H9 (cell line): Measurements from ENCODE around the gene GDI2. TPM values are rescaled to one million over a fixed set of nuclear protein-coding genes. Genes with fewer than 3 reads are reported as not detected.

Source experiments
- DNase-seq: peaks from one replicate; pipeline ENCODE4 v3.0.0-alpha.2; 2017
- H2AFZ ChIP-seq: one replicate; pipeline ENCODE4 v1.6.1; 2013; ENCODE audit warnings: mild to moderate bottlenecking, low read length, control low read depth, moderate library complexity
- H2AK5ac ChIP-seq: 2 replicates; pipeline ENCODE4 v1.6.1; 2013; ENCODE audit warnings: low read length, control low read depth, mixed read lengths; ENCODE audit not compliant: insufficient read length
- H2BK120ac ChIP-seq: one replicate; pipeline ENCODE4 v1.6.1; 2013; ENCODE audit warnings: low read depth, mild to moderate bottlenecking, low read length, control low read depth, inconsistent platforms; ENCODE audit not compliant: poor library complexity, severe bottlenecking
- H2BK12ac ChIP-seq: 2 replicates; pipeline ENCODE4 v1.6.1; 2013; ENCODE audit warnings: low read length, control low read depth, mixed read lengths, low read depth; ENCODE audit not compliant: insufficient read length
- H2BK15ac ChIP-seq: 2 replicates; pipeline ENCODE4 v1.6.1; 2013; ENCODE audit warnings: low read depth, low read length, control low read depth
- H2BK20ac ChIP-seq: one replicate; pipeline ENCODE4 v1.6.1; 2013; ENCODE audit warnings: low read depth, mild to moderate bottlenecking, low read length, control low read depth, inconsistent platforms; ENCODE audit not compliant: poor library complexity, severe bottlenecking
- H2BK5ac ChIP-seq: 2 replicates; pipeline ENCODE4 v1.6.1; 2013; ENCODE audit warnings: low read length, control low read depth, mixed read lengths; ENCODE audit not compliant: insufficient read length
- H3K14ac ChIP-seq: 2 replicates; pipeline ENCODE4 v1.6.1; 2013; ENCODE audit warnings: low read length, control low read depth; ENCODE audit not compliant: insufficient read depth
- H3K18ac ChIP-seq: 2 replicates; pipeline ENCODE4 v1.6.1; 2013; ENCODE audit warnings: low read depth, mild to moderate bottlenecking, mixed read lengths, low read length, control low read depth; ENCODE audit not compliant: insufficient read length
- H3K23ac ChIP-seq: 2 replicates; pipeline ENCODE4 v1.6.1; 2013; ENCODE audit warnings: low read length, control low read depth, mixed read lengths, low read depth; ENCODE audit not compliant: insufficient read length
- H3K23me2 ChIP-seq: 2 replicates; pipeline ENCODE4 v1.6.1; 2013; ENCODE audit warnings: low read depth, mild to moderate bottlenecking, mixed read lengths, low read length, control low read depth; ENCODE audit not compliant: insufficient read length, poor library complexity, severe bottlenecking
- H3K27ac ChIP-seq: 2 replicates; pipeline ENCODE4 v1.5.1; 2013; ENCODE audit warnings: low read length, control low read depth, mixed read lengths, low read depth; ENCODE audit not compliant: insufficient read length
- H3K27me3 ChIP-seq: 2 replicates; pipeline ENCODE4 v1.6.1; 2013; ENCODE audit warnings: low read length, control low read depth, inconsistent platforms; ENCODE audit not compliant: insufficient read depth
- H3K4ac ChIP-seq: 2 replicates; pipeline ENCODE4 v1.6.1; 2013; ENCODE audit warnings: low read depth, mild to moderate bottlenecking, control low read depth, inconsistent platforms, low read length, moderate library complexity
- H3K4me1 ChIP-seq: 2 replicates; pipeline ENCODE4 v1.6.1; 2013; ENCODE audit warnings: low read length, control low read depth, inconsistent platforms; ENCODE audit not compliant: insufficient read depth
- H3K4me2 ChIP-seq: 2 replicates; pipeline ENCODE4 v1.6.1; 2013; ENCODE audit warnings: low read length, control low read depth, mixed read lengths; ENCODE audit not compliant: insufficient read length, insufficient read depth
- H3K56ac ChIP-seq: 2 replicates; pipeline ENCODE4 v1.6.1; 2013; ENCODE audit warnings: low read depth, mild to moderate bottlenecking, mixed read lengths, low read length, control low read depth; ENCODE audit not compliant: insufficient read length
- H3K79me1 ChIP-seq: 2 replicates; pipeline ENCODE4 v1.6.1; 2013; ENCODE audit warnings: low read depth, mild to moderate bottlenecking, moderate library complexity, low read length, control low read depth, inconsistent platforms; ENCODE audit not compliant: insufficient read depth, poor library complexity, severe bottlenecking
- H3K79me2 ChIP-seq: 2 replicates; pipeline ENCODE4 v1.6.1; 2013; ENCODE audit warnings: low read length, control low read depth, inconsistent platforms; ENCODE audit not compliant: insufficient read depth
- H3K9ac ChIP-seq: 2 replicates; pipeline ENCODE4 v1.6.1; 2013; ENCODE audit warnings: low read length, control low read depth, mixed read lengths; ENCODE audit not compliant: insufficient read length; ENCODE audit errors: extremely low read depth
- H3K9me3 ChIP-seq: one replicate; pipeline ENCODE4 v1.6.1; 2013; ENCODE audit warnings: low read depth, low read length, inconsistent platforms; ENCODE audit not compliant: control insufficient read depth
- H3T11ph ChIP-seq: one replicate; pipeline ENCODE4 v1.6.1; 2013; ENCODE audit warnings: mild to moderate bottlenecking, low read length, control low read depth, inconsistent platforms
- H4K20me1 ChIP-seq: one replicate; pipeline ENCODE4 v1.6.1; 2013; ENCODE audit not compliant: control insufficient read depth, insufficient read length, insufficient read depth
- H4K5ac ChIP-seq: 2 replicates; pipeline ENCODE4 v1.6.1; 2013; ENCODE audit warnings: low read depth, mild to moderate bottlenecking, mixed read lengths, low read length, control low read depth; ENCODE audit not compliant: insufficient read length
- H4K8ac ChIP-seq: replicated peaks from 2 replicates; pipeline ENCODE4 v1.6.1; 2013; ENCODE audit warnings: low read length, control low read depth, mixed read lengths, low read depth; ENCODE audit not compliant: insufficient read length
- H4K91ac ChIP-seq: 2 replicates; pipeline ENCODE4 v1.6.1; 2013; ENCODE audit warnings: low read depth, mild to moderate bottlenecking, moderate library complexity, mixed read lengths, low read length, control low read depth; ENCODE audit not compliant: insufficient read length
- H3K27ac Mint-ChIP-seq, 3 experiments: 2 replicates in 2 of 3; 3 replicates in 1 of 3; pipeline ENCODE4 v1.8.0; 2020 to 2021; ENCODE audit warnings: mixed read lengths in 3 of 3, mild to moderate bottlenecking in 1 of 3, moderate library complexity in 1 of 3
- H3K27me3 Mint-ChIP-seq: 2 replicates; pipeline ENCODE4 v1.8.0; 2021; ENCODE audit warnings: low read depth, mild to moderate bottlenecking, moderate library complexity, mixed read lengths
- H3K36me3 Mint-ChIP-seq, 3 experiments: 2 replicates in 2 of 3; 3 replicates in 1 of 3; pipeline ENCODE4 v1.8.0; 2020 to 2021; ENCODE audit warnings: low read depth in 3 of 3, mixed read lengths in 3 of 3; ENCODE audit not compliant: insufficient read depth in 1 of 3
- H3K4me1 Mint-ChIP-seq, 2 experiments: 2 replicates each; pipeline ENCODE4 v1.8.0; 2020; ENCODE audit warnings: mixed read lengths in 2 of 2
- H3K4me3 Mint-ChIP-seq, 2 experiments: 2 replicates in 1 of 2; 3 replicates in 1 of 2; pipeline ENCODE4 v1.8.0; 2020 to 2021; ENCODE audit warnings: mild to moderate bottlenecking in 2 of 2, mixed read lengths in 2 of 2, moderate library complexity in 1 of 2
- H3K9me3 Mint-ChIP-seq, 2 experiments: 2 replicates in 1 of 2; 3 replicates in 1 of 2; pipeline ENCODE4 v1.8.0; 2020; ENCODE audit warnings: mild to moderate bottlenecking in 2 of 2, mixed read lengths in 2 of 2, moderate library complexity in 1 of 2
- WGBS: extraction: QIAGEN DNeasy Blood & Tissue Kit; methylation state at CpG from one replicate; pipeline ENCODE4 v1.1.7; 2013; ENCODE audit warnings: missing lambda C conversion rate, low lambda C conversion rate, mixed read lengths; ENCODE audit not compliant: insufficient read length; ENCODE audit errors: extremely low coverage; 5-methylcytosine and 5-hydroxymethylcytosine counted together
- total RNA-seq: library from RNA; stranded (reverse); gene quantifications from 2 replicates; pipeline ENCODE4 v1.2.1, GENCODE V29; 2021
- TF ChIP-seq, protein P1 (sequence below): fragments of 200-600 bp; sonication (generic); conservative IDR thresholded peaks from 3 replicates; pipeline ENCODE4 v1.8.0; 2021; ENCODE audit warnings: antibody characterized with exemption, mild to moderate bottlenecking

Gene GDI2
- total RNA-seq, 1 experiment from 2014 or later = 351 TPM

DNA sequence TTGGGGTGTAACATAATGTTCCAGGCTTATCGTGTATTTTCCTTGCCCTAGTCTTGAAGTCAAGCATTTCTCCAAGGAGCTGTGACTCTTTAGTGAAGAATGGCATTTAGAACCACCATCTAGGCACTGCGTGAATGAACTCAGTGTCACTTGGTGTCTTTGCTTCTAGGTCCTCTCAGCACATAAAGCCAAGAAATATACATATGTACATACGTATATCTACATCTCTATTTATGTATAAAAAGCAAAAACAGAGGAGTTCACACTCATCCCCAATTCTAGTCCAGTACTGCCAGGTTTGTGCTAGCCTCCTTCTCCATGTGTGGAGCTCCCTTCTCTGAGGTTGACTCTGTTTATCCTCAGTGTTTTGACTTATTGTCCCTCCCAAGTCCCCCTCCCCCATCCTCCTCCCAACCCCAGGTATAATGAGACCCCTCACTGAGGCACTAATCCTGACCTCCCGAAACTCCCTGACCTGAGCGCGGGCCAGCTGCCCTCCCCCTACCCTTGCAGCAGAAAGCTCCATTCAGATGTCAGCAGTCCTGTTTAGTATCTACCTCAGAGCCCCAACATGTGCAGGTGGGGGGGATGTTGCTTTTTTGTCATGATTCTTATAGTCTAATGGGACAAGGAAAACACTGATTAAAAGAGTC is 61.5 kb downstream of the GDI2 start:
- Histone ChIP-seq H2BK12ac (no peak overlapping the region), H3K9me3 (no peaks in the 10 kb centered on the region), H3K14ac (no peak overlapping the region), H2AK5ac (no peak overlapping the region), H2BK120ac (no peak overlapping the region), H3K4me2 (no peak overlapping the region), H3K56ac (no peak overlapping the region), H3K23me2 (no peaks in the 10 kb centered on the region), H3K18ac (no peak overlapping the region), H3K4me1 (peaks cover 4% of the 10 kb centered on the region; the same call in 1 of the 2 replicates), H2BK5ac (no peak overlapping the region), H4K20me1 (no peaks in the 10 kb centered on the region), H3K4ac (no peak overlapping the region), H3T11ph (no peak overlapping the region), H2AFZ (no peak overlapping the region), H3K23ac (no peak overlapping the region), H2BK20ac (no peak overlapping the region), H3K9ac (no peak overlapping the region), H4K91ac (no peak overlapping the region), H2BK15ac (no peak overlapping the region), H3K27ac (no peak overlapping the region), H4K8ac (no peak overlapping the region), H3K27me3 (no peaks in the 10 kb centered on the region), H3K79me1 (no peaks in the 10 kb centered on the region), H3K79me2 (0 out of 2 replicates have a peak, but pooled peaks cover 2% of the 10 kb centered on the region), H4K5ac (no peak overlapping the region)
- peaks cover 42 to 52% of the 10 kb centered on the region in 2 experiments for H3K4me1 Mint-ChIP-seq
- H3K27ac Mint-ChIP-seq = peak overlapping the region; percentile 65 to 94 (median 85); a peak in 6 of 7 replicates
- peaks cover 14 to 50% (median 38%) of the 10 kb centered on the region in 3 experiments for H3K36me3 Mint-ChIP-seq
- H3K4me3 Mint-ChIP-seq = peak overlapping the region; percentile 34 to 53; a peak in 3 of 5 replicates
- no peaks in the 10 kb centered on the region for H3K27me3 Mint-ChIP-seq
- TF ChIP-seq, protein P1, sequence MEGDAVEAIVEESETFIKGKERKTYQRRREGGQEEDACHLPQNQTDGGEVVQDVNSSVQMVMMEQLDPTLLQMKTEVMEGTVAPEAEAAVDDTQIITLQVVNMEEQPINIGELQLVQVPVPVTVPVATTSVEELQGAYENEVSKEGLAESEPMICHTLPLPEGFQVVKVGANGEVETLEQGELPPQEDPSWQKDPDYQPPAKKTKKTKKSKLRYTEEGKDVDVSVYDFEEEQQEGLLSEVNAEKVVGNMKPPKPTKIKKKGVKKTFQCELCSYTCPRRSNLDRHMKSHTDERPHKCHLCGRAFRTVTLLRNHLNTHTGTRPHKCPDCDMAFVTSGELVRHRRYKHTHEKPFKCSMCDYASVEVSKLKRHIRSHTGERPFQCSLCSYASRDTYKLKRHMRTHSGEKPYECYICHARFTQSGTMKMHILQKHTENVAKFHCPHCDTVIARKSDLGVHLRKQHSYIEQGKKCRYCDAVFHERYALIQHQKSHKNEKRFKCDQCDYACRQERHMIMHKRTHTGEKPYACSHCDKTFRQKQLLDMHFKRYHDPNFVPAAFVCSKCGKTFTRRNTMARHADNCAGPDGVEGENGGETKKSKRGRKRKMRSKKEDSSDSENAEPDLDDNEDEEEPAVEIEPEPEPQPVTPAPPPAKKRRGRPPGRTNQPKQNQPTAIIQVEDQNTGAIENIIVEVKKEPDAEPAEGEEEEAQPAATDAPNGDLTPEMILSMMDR = no peak
- peak; percentile 34 for DNase-seq
- WGBS = no CpG with 5 or more reads among the region's 6 CpGs
- no peaks in the 10 kb centered on the region for H3K9me3 Mint-ChIP-seq
